GM04504 (cell line): ENCODE measurements around the gene COPS6.
"Not testable (repeated sequence)": the region's sequence is repeated elsewhere in the genome, so short reads cannot be mapped to it uniquely, and the experiment has no call there.

ENCODE experiments used
- DNase-seq: peaks from one replicate; pipeline ENCODE4 v3.0.0-alpha.2; 2012; ENCODE audit warnings: low read depth

Gene COPS6

GRCh38 chr7:100127866-100128636 lies 39.3 kb downstream of the COPS6 start:
- DNase-seq: no peak

GRCh38 chr7:100128637-100128963 lies 39.8 kb downstream of the COPS6 start:
- DNase-seq: no peak

GRCh38 chr7:100130220-100130607 lies 41.4 kb downstream of the COPS6 start:
- DNase-seq: not testable (repeated sequence)

GRCh38 chr7:100130608-100131453 lies 42.1 kb downstream of the COPS6 start:
- DNase-seq: no peak

GRCh38 chr7:100132126-100132525 lies 43.4 kb downstream of the COPS6 start:
- no peak for DNase-seq

GRCh38 chr7:100132697-100133151 lies 44.0 kb downstream of the COPS6 start:
- DNase-seq: no peak

GRCh38 chr7:100137851-100138760 lies 49.3 kb downstream of the COPS6 start:
- DNase-seq: no peak

GRCh38 chr7:100141555-100141949 lies 52.8 kb downstream of the COPS6 start:
- DNase-seq: no peak
